Fibroblast of the aortic adventitia (primary cell): ENCODE results near the gene PPP5C. TPM values are rescaled to one million over a fixed set of nuclear protein-coding genes. Genes with fewer than 3 reads are reported as not detected.
"Not testable (repeated sequence)": the region's sequence is repeated elsewhere in the genome, so short reads cannot be mapped to it uniquely, and the experiment has no call there.

Experiments
- DNase-seq: peaks from one replicate; pipeline ENCODE4 v3.0.0-alpha.2; 2010; ENCODE audit warnings: low read depth
- H3K4me3 ChIP-seq: 2 replicates; pipeline ENCODE4 v1.5.1; 2011; ENCODE audit warnings: low read depth, mild to moderate bottlenecking, control low read depth, low read length, moderate library complexity
- CTCF ChIP-seq: IDR thresholded peaks from 2 replicates; pipeline ENCODE4 v1.5.1; 2011; ENCODE audit warnings: mild to moderate bottlenecking, low read length, control low read depth, inconsistent platforms; ENCODE audit not compliant: insufficient read depth
- total RNA-seq: library from RNA; depleted of rRNA; stranded (reverse); fragments of >200 nt; gene quantifications from 2 replicates; pipeline ENCODE4 v1.2.3, GENCODE V29; 2012; ENCODE audit warnings: low replicate concordance

Gene PPP5C
- total RNA-seq, 1 donor, result 52.4 TPM

GRCh38 chr19:46413262-46414031, 66.6 kb downstream of the PPP5C start, which contains the start of gene CCDC8:
Gene CCDC8, minus strand, starts transcription at chr19:46413564. Its CDS starts 754 bp downstream, at chr19:46412810.
- peak; percentile 91 for DNase-seq

DNA sequence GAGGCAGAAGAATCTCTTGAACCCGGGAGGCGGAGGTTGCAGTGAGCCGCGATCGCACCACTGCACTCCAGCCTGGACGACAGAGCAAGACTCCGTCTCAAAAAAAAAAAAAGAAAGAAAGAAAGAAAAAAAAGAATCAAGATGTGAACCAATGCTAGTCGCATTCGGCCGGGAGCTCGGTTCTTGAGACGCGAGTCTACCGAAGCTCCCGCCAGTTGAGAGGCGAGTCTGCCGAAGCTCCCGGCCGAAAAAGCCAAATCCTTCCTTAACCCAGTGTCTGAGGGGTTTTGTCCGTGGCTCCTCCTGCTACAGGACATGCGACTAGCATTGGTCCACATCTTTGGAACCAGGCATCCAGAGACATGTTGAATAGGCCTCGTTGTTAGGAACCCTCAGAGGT, 68.0 kb downstream of the PPP5C start:
- not testable (repeated sequence) for H3K4me3 ChIP-seq, DNase-seq

More at GRCh38 chr19:46413262-46414031, 66.6 kb downstream of the PPP5C start, which contains the start of gene CCDC8:
- H3K4me3 ChIP-seq, result peak within 1 kb of the TSS; percentile 73
- no peak for TF ChIP-seq CTCF

DNA sequence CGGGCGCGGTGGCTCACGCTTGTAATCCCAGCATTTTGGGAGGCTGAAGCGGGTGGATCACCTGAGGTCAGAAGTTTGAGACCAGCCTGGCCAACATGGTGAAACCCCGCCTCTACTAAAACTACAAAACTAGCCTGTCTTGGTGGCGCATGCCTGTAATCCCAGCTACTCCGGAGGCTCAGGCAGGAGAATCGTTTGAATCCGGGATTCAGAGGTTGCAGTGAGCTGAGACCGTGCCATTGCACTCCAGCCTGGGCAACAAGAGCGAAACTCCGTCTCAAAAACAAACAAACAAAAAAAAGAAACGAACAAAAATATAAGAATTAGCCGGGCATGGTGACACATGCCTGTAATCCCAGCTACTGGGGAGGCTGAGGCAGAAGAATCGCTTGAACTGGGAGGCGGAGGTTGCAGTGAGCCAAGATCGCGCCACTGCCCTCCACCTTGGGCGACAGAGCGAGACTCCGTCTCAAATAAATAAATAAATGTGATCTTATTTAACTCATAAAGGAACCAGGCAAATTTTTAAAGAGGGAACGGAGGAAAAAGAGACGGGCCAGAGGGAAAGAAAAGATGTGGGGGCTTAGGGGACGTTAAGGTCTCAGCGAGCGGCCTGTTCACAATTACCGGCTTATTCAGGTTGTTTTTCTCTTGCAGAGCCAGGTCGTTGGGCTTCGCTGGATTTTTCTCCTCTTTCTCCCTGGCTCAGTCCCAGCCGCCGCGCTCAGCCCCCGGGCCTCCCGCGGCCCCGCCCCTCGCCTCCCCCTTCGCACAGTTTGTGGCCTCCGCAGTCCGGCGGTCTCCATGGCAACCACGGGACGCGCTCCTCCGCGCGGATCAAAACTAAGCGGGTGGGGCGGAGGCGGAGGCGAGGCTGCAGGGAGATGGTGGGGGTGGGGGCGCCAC, 69.2 kb downstream of the PPP5C start:
- peak; percentile 79 for DNase-seq
- peak overlapping the region; percentile 52 for H3K4me3 ChIP-seq

GRCh38 chr19:46420056-46420455, 73.2 kb downstream of the PPP5C start:
- DNase-seq, result no peak
- no peak overlapping the region for H3K4me3 ChIP-seq
- no peak for TF ChIP-seq CTCF

- DNase-seq, result no peak
These were observed 75.5 kb downstream of the PPP5C start for GRCh38 chr19:46422344-46422743.

GRCh38 chr19:46423188-46423587, 76.3 kb downstream of the PPP5C start:
- no peak for DNase-seq
- H3K4me3 ChIP-seq, result no peak overlapping the region
- no peak for TF ChIP-seq CTCF

More at GRCh38 chr19:46422344-46422743, 75.5 kb downstream of the PPP5C start:
- no peak overlapping the region for H3K4me3 ChIP-seq
- TF ChIP-seq CTCF, result no peak

- no peak for TF ChIP-seq CTCF
- DNase-seq, result no peak
- H3K4me3 ChIP-seq, result peak overlapping the region; percentile 58
These were observed 79.2 kb downstream of the PPP5C start for GRCh38 chr19:46426035-46426505.
